Epidermal melanocyte (primary cell): ENCODE data around the gene ENTPD3.

Experiments
- DNase-seq: peaks from one replicate; pipeline ENCODE4 v3.0.0; 2011; ENCODE audit warnings: low spot score; ENCODE audit not compliant: insufficient read length

The ENTPD3 gene

GRCh38 chr3:40387001-40387894 lies at the start of gene ENTPD3:
Gene ENTPD3 (plus strand): TSS chr3:40387184. CDS start chr3:40388058, 874 bp downstream.
- DNase-seq: no peak

GRCh38 chr3:40339871-40340270 lies 47.1 kb upstream of the ENTPD3 start:
- DNase-seq: no peak

GRCh38 chr3:40340541-40341170 lies 46.3 kb upstream of the ENTPD3 start:
- no peak for DNase-seq

GRCh38 chr3:40341671-40342070 lies 45.3 kb upstream of the ENTPD3 start:
- DNase-seq: no peak

GRCh38 chr3:40350529-40350928 lies 36.5 kb upstream of the ENTPD3 start:
- DNase-seq: no peak

- DNase-seq: no peak
These were observed 31.6 kb upstream of the ENTPD3 start for GRCh38 chr3:40355410-40355809.

GRCh38 chr3:40358454-40358853 lies 28.5 kb upstream of the ENTPD3 start:
- DNase-seq: no peak

- DNase-seq: no peak
These were observed 23.3 kb upstream of the ENTPD3 start for GRCh38 chr3:40363674-40364073.

GRCh38 chr3:40366203-40367162 lies 20.5 kb upstream of the ENTPD3 start:
- DNase-seq: no peak

- no peak for DNase-seq
These were observed 17.3 kb upstream of the ENTPD3 start for GRCh38 chr3:40369716-40370115.

GRCh38 chr3:40377822-40378221 lies 9.2 kb upstream of the ENTPD3 start:
- DNase-seq: no peak

- no peak for DNase-seq
These were observed 7.2 kb upstream of the ENTPD3 start for GRCh38 chr3:40379674-40380306.

- DNase-seq: no peak
These were observed 4.9 kb upstream of the ENTPD3 start for GRCh38 chr3:40381904-40382616.

GRCh38 chr3:40382617-40382979 lies 4.4 kb upstream of the ENTPD3 start:
- DNase-seq: no peak

GRCh38 chr3:40386213-40386612 lies 771 bp upstream of the ENTPD3 start:
- no peak for DNase-seq

- DNase-seq: no peak
These were observed 891 bp downstream of the ENTPD3 start for GRCh38 chr3:40387895-40388254.

- DNase-seq: no peak
These were observed 9.4 kb downstream of the ENTPD3 start for GRCh38 chr3:40396406-40396805.

GRCh38 chr3:40397129-40397528 lies 10.1 kb downstream of the ENTPD3 start:
- no peak for DNase-seq

GRCh38 chr3:40397912-40398311 lies 10.9 kb downstream of the ENTPD3 start:
- no peak for DNase-seq

GRCh38 chr3:40398346-40398745 lies 11.4 kb downstream of the ENTPD3 start:
- no peak for DNase-seq
